GM19467 (cell line): ENCODE results near the gene ERAS.
"Not testable (repeated sequence)": the region's sequence is repeated elsewhere in the genome, so short reads cannot be mapped to it uniquely, and the experiment has no call there.

Source experiments
- ATAC-seq: cut with Tn5 transposase; IDR thresholded peaks from one replicate; pipeline ENCODE4 v1.9.1; 2021; ENCODE audit warnings: mild to moderate bottlenecking, moderate library complexity; ENCODE audit not compliant: unreplicated experiment

Gene ERAS

GRCh38 chrX:48794911-48795515 lies 31.3 kb upstream of the ERAS start:
- no peak for ATAC-seq

DNA sequence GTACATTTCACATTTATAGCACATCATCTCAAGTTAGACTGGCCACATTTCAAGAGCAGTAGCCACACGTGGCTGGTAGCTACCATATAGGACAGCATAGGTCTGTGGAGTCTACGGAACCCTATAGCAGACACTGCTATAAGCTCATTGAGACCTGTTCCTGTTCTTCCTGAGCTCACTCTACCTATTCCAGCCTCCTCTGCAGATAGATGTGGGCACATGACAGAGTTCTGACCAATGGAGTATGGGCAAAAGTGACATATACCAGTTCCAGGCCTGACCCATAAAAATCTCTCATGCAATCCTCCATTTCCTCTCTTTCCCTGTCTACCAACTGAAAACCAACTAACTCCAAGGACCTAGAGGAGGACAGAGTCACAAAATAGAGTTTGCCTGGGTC lies 28.0 kb upstream of the ERAS start:
- ATAC-seq, result no peak

GRCh38 chrX:48800574-48801279 lies 25.6 kb upstream of the ERAS start:
- no peak for ATAC-seq

DNA sequence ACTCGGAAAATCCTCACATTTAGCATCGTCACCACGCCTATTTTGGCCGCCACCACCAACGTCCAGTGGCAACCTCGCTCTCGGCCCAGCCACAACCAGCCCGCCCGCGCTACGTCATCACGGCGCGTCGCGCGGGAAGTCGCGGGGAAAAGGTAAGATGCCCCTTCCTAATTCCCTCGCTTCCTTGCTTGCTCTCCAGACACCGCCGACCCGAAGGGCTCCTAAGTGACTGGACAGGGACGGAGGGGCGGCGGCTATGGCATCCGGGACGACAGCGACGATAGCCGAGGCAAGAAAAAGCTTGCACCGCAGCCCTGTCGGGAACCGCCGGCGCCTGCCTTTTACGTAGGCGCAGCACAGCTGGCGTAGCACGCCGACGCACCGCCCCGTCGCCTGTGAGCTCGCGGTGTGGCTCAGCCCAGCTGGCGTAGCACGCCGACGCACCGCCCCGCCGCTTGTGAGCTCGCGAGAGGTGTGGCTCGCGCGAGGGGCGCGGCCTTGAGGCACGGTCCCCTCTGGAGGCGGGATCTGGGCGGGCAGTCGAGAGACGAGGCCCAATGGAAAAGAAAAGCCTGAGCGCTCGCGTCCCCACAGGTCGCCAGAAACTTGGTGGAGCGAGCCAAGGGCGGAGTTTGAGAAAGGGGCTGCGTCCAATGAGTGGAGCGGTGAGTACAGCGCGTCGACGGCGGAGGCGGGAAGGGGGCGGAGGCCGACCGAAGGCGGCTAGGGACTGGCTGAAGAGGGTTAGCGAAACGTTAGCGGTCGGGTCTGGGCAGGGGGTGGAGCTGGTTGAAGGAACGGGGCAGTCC lies 24.8 kb upstream of the ERAS start, which contains the start of gene HDAC6:
Gene HDAC6, plus strand, starts transcription at position 788 of the 809 bp plus-strand sequence. CDS start 626 bp downstream, outside the sequence.
- peak; percentile 85 for ATAC-seq

DNA sequence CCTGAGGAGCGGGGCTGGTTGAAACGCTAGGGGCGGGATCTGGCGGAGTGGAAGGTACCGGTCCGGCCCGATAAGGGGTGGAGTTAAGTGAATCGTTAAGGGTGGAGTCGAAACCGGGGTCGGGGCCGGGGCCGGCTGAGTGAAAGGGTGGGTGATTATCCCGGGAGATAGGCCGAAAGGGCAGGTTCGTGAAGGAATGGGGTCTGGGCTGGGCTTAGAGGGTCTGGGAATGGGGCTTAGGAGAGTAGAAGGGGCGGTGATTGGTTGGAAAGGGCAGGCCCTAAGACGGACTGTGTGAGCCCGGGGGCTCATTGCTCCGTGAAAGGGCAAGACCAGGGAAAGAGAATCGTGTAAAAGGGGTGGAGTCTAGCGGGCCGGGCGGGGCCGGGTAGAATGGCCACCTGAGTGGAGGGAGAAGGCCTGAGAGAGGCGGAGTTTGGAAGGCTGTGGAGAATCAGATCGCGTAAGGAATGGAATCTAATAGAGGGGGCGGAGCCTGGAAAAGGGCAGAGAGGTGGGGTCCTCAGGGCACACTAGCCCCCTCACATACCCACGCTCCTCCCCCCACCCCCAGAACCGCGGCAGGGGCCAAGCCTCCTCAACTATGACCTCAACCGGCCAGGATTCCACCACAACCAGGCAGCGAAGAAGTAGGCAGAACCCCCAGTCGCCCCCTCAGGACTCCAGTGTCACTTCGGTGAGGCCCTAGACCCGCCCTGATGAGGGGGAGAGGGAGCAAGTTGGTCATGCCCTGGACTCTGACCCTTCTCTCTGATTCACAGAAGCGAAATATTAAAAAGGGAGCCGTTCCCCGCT lies 24.0 kb upstream of the ERAS start:
- ATAC-seq, result peak; percentile 33

DNA sequence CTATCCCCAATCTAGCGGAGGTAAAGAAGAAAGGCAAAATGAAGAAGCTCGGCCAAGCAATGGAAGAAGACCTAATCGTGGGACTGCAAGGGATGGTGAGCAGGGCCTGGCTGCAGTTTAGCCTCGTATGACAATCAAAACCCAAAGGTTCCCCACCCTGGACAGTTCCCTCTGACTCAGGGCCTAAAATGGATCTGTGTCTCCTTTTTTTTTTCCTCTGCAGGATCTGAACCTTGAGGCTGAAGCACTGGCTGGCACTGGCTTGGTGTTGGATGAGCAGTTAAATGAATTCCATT lies 23.5 kb upstream of the ERAS start:
- no peak for ATAC-seq

DNA sequence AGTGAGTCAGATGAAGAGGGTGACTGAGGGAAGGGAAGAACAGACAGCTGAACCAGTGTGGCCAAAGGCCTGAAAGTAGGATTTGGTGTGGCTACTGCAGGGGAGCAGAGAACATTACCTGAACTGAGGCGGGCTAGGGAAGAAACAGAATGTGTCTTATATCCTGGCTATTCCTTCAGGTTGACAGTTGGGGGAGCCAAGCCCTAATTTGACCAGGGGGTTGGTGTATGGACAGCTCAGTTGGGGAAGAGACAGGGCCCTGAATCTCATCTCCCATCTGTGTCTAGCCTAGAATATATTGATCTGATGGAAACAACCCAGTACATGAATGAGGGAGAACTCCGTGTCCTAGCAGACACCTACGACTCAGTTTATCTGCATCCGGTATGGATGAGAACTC lies 20.2 kb upstream of the ERAS start:
- no peak for ATAC-seq

DNA sequence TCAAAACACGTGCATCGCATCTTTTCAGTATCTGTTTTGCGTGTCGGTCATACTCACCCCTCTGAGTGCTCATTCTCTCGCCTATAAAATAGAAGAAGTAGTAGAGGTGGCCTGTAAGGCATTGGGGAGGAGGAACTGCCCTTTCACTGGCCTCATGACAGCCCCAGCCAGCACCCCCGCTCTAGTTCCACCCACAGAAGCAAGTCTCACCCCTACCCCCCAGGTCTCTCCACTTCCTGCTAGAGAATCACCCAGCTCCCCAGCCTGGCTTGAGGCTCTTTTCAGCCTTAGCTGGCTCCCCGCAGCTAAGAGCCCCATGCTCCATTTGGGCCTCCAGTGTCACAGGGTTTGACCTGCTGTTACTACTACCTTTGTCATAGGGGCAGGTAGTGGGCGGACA lies 12.7 kb upstream of the ERAS start:
- ATAC-seq, result no peak

DNA sequence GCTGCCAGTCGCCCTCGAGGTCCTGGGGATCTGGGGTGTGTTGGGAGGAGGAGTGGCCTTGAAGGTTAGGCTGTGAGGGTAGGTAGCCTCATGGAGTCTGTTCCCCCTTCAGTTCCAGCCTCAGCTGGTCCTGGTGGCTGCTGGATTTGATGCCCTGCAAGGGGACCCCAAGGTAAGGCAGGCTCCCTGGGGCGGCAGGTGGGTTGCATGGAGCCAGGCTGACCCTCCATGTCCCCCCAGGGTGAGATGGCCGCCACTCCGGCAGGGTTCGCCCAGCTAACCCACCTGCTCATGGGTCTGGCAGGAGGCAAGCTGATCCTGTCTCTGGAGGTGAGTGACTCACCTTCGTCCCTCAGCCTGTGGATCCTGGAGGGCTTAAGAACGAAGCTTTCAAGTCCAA lies 11.6 kb upstream of the ERAS start:
- no peak for ATAC-seq

- no peak for ATAC-seq
Measured at GRCh38 chrX:48815266-48815665, 11.0 kb upstream of the ERAS start.

GRCh38 chrX:48816014-48816810 lies 10.1 kb upstream of the ERAS start:
- no peak for ATAC-seq

DNA sequence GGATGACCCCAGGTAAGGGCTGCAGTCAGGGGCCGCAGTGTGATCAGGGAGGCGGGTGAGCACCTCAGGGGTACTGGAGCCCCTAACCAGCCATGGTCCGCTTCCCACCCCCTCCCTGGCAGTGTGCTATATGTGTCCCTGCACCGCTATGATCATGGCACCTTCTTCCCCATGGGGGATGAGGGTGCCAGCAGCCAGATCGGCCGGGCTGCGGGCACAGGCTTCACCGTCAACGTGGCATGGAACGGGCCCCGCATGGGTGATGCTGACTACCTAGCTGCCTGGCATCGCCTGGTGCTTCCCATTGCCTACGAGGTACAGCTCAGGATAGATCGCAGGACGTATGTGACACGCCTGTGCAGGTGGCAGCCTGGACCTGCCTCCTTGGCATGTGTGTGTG lies 8.2 kb upstream of the ERAS start:
- no peak for ATAC-seq

DNA sequence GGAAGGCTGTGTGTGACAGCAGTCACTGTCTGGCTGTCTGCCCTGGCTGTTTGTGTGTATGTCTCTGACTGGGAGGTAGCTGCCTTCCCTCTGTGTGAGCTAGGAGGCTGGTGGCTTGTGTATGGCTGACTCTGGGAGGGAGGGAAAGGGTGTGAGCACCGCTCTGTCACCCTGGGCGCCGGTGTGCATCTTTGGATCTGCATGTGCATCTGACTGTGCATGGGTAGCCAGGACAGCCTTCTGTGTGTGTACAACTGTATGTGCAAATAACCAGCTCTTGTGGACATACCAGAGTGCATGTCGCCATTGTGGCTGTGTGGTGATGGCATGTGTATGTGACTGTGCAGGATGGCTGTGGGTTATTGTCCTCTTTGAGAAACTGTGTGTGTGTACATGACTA lies 7.4 kb upstream of the ERAS start:
- ATAC-seq, result no peak

GRCh38 chrX:48819394-48819793 lies 6.9 kb upstream of the ERAS start:
- ATAC-seq, result not testable (repeated sequence)

DNA sequence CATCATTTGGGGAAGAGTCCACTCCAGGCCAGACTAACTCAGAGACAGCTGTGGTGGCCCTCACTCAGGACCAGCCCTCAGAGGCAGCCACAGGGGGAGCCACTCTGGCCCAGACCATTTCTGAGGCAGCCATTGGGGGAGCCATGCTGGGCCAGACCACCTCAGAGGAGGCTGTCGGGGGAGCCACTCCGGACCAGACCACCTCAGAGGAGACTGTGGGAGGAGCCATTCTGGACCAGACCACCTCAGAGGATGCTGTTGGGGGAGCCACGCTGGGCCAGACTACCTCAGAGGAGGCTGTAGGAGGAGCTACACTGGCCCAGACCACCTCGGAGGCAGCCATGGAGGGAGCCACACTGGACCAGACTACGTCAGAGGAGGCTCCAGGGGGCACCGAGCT lies 3.3 kb upstream of the ERAS start:
- no peak for ATAC-seq

DNA sequence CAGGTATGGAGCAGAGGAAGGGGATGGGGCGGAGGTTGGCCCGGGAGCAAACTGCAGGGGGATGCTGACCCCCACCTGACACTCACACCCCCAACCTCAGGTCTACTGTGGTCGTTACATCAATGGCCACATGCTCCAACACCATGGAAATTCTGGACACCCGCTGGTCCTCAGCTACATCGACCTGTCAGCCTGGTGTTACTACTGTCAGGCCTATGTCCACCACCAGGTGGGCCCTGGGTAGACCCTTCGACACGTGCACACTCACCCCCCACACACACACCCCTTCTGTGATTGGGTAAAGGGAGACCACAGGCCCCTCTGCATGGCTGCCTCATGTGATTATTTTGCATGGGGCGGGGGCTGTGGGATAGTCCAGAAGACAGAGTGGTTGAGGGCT lies 2.2 kb upstream of the ERAS start:
- ATAC-seq, result no peak

DNA sequence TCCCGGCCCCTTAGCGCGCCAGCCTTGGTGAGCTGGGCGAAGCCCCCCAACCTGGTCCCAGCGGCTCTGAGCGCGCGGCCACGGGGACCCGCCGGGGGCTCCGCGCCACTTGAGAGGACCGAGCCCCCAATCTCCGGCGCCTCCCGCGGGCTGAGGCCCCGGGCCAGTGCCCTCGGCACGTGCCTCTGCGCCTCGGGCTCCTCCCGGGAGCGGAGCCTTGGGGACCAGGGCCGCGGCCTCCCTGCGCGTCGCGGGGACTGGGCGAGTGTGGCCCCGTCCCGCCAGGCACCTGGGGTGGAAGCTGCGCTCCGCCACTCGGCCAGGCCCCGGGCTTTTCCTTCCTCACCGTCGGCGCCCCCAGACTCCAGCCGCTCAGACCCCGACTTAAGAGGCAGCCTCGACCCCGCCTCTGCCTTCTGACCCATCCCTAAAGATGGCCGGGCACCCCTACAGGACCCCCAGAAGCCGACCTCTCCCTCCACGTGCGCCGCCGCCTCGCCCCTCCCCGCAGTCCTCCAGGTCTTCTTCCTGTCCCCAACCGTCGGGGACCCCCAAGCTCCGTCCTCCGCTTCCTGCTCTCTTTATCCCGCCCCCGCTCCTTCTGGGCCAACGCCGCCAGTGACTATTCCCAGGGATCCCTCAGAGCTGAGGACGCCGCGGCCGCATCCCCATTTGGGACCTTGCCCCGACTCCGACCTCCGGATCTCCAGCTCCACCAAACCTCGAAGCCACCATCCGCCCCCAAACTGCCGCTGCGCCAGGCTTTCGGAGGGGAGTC lies 752 bp downstream of the ERAS start:
- no peak for ATAC-seq

- no peak for ATAC-seq
Measured at GRCh38 chrX:48827654-48827968, 1.3 kb downstream of the ERAS start.

- ATAC-seq, result no peak
Measured at GRCh38 chrX:48829016-48829735, 2.9 kb downstream of the ERAS start.
